ENCODE data around the gene SUPT16H. TPM values are rescaled to one million over a fixed set of nuclear protein-coding genes. Genes with fewer than 3 reads are reported as not detected.

The SUPT16H gene
- total and polyA plus RNA-seq, 10 of the 15 experiments (the other 5 are each of a cell fraction or from before 2014, with no cell fraction given): 90.7 to 201 (median 121) TPM

- in situ Hi-C loops (cut with MboI): no loop called here
- ChIA-PET POLR2A (interaction anchor here (0.5 to 1.3 kb wide), 5 partner anchors 72 to 1505 kb away, joined by 3 to 7 read pairs (median 4); partner anchors contain the start of gene CHD8), RAD21 (ENCODE audit: unreplicated experiment) (interaction anchor here (1.0 to 1.4 kb wide), 8 partner anchors 10 to 118 kb away, joined by 4 to 13 read pairs (median 5); partner anchors contain the start of gene CHD8), CTCF (interaction anchor here (0.8 to 2.2 kb wide), 6 partner anchors 13 to 168 kb away, joined by 3 to 7 read pairs (median 3); no protein-coding TSS in a partner anchor), SMC1A (ENCODE audit: uncharacterized antibody, unreplicated experiment) (interaction anchor here (0.7 to 1.8 kb wide), 9 partner anchors 18 to 119 kb away, joined by 3 to 15 read pairs (median 4); partner anchors contain the start of gene CHD8)
- H4K20me1 ChIP-seq (ENCODE audit: control insufficient read depth, insufficient read depth): no peaks in the 10 kb centered on the region
- ATAC-seq (peak; percentile 65), FAIRE-seq (peak; percentile 71), DNase-seq (ENCODE audit: low read depth, low spot score) (no peak)
- WGBS (ENCODE audit: insufficient coverage, insufficient replicate concordance, low lambda C conversion rate, missing lambda C conversion rate): 1% methylated on average over 39 of the region's 39 CpGs
- H3K4me1 ChIP-seq (ENCODE audit: control insufficient read depth, insufficient read depth, low read length): peaks cover 9% of the 10 kb centered on the region
- H2AFZ ChIP-seq (ENCODE audit: control insufficient read depth, low read depth, low read length): peak overlapping the region; percentile 94
- H3K27me3 ChIP-seq (replicated peaks in 1 of 2; ENCODE audit: control insufficient read depth in 2 of 2, insufficient read depth in 2 of 2, low read length in 1 of 2): no peaks in the 10 kb centered on the region
- H3K27ac ChIP-seq (ENCODE audit: control insufficient read depth, insufficient read depth): peak overlapping the region; percentile 94
- peaks cover 2 to 8% of the 10 kb centered on the region in 2 experiments; a peak in 2 of 4 replicates for H3K36me3 ChIP-seq (ENCODE audit: control insufficient read depth in 2 of 2, insufficient read depth in 2 of 2, low read length in 1 of 2)
- H3K9ac ChIP-seq (ENCODE audit: control insufficient read depth, insufficient read depth, low read length): peak overlapping the region; percentile 99
- H3K4me2 ChIP-seq (ENCODE audit: control insufficient read depth, insufficient read depth): peak overlapping the region; percentile 81
- H3K9me3 ChIP-seq (replicated peaks; ENCODE audit: control insufficient read depth, insufficient read depth, low read length): no peaks in the 10 kb centered on the region; the same call in 2 of the 3 replicates
- TSS peak; percentile 74 for BruUV-seq (replicated peaks)
- peaks cover 57% of the 10 kb centered on the region for H3K79me2 ChIP-seq (ENCODE audit: control insufficient read depth, insufficient read depth, low read length)
- peak overlapping the region; percentile 95 for H3K4me3 ChIP-seq
- intact Hi-C loops (cut with micrococcal nuclease; ENCODE audit: unreplicated experiment): loop anchor here (10.0 kb wide), 1 partner anchor 118 kb away; the partner anchor contains the start of gene HNRNPC
- TF ChIP-seq NBN (IDR thresholded peaks at IDR 0.05) (no peak), HDAC2 (IDR thresholded peaks at IDR 0.05) (no peak), DPF2 (IDR thresholded peaks at IDR 0.05) (no peak), MLLT1 (IDR thresholded peaks at IDR 0.05) (0 out of 2 replicates have a peak, but pooled peaks have one; percentile 28), BMI1 (IDR thresholded peaks at IDR 0.05; ENCODE audit: borderline replicate concordance) (no peak), NFIC (IDR thresholded peaks at IDR 0.05; ENCODE audit: low read depth, low read length) (no peak), ZBED1 (IDR thresholded peaks at IDR 0.05; ENCODE audit: borderline replicate concordance) (no peak), ATF2 (IDR thresholded peaks at IDR 0.05; ENCODE audit: low read length) (no peak; the same call in 1 of the 2 replicates), ZSCAN29 (IDR thresholded peaks at IDR 0.05) (no peak), EP300 (IDR thresholded peaks at IDR 0.05; ENCODE audit: borderline replicate concordance in 1 of 2, control insufficient read depth in 1 of 2, low read depth in 2 of 2, low read length in 2 of 2) (peak in 1 of 2 experiments; percentile 29; a peak in 1 of 4 replicates), NKRF (conservative IDR thresholded peaks at IDR 0.05) (peak; percentile 42; the same call in 1 of the 2 replicates), SMAD1 (IDR thresholded peaks at IDR 0.05; ENCODE audit: low read depth, partially characterized antibody) (no peak)
- TF ChIP-seq, protein P1, sequence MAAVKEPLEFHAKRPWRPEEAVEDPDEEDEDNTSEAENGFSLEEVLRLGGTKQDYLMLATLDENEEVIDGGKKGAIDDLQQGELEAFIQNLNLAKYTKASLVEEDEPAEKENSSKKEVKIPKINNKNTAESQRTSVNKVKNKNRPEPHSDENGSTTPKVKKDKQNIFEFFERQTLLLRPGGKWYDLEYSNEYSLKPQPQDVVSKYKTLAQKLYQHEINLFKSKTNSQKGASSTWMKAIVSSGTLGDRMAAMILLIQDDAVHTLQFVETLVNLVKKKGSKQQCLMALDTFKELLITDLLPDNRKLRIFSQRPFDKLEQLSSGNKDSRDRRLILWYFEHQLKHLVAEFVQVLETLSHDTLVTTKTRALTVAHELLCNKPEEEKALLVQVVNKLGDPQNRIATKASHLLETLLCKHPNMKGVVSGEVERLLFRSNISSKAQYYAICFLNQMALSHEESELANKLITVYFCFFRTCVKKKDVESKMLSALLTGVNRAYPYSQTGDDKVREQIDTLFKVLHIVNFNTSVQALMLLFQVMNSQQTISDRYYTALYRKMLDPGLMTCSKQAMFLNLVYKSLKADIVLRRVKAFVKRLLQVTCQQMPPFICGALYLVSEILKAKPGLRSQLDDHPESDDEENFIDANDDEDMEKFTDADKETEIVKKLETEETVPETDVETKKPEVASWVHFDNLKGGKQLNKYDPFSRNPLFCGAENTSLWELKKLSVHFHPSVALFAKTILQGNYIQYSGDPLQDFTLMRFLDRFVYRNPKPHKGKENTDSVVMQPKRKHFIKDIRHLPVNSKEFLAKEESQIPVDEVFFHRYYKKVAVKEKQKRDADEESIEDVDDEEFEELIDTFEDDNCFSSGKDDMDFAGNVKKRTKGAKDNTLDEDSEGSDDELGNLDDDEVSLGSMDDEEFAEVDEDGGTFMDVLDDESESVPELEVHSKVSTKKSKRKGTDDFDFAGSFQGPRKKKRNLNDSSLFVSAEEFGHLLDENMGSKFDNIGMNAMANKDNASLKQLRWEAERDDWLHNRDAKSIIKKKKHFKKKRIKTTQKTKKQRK (IDR thresholded peaks at IDR 0.05; ENCODE audit: low read depth, low read length): no peak
These were observed 652 bp downstream of the SUPT16H start for GRCh38 chr14:21382886-21383847.
